GM12892 (cell line): ENCODE measurements around the gene TTLL5.
"Not testable (repeated sequence)": the region's sequence is repeated elsewhere in the genome, so short reads cannot be mapped to it uniquely, and the experiment has no call there.

Experiments
- DNase-seq: peaks from one replicate; pipeline ENCODE4 v3.0.0; 2011; ENCODE audit not compliant: insufficient read length
- FAIRE-seq: peaks from 2 replicates; lab custom pipeline; 2011; peaks lifted over from hg19 to GRCh38; lab: Jason Lieb, UNC
- POLR2A ChIP-seq: IDR thresholded peaks from 2 replicates; pipeline ENCODE4 v1.6.1; 2011; ENCODE audit warnings: low read depth, low read length, control low read depth
- POLR2AphosphoS5 ChIP-seq: IDR thresholded peaks from 2 replicates; pipeline ENCODE4 v1.6.1; 2011; ENCODE audit warnings: low read depth, low read length, control low read depth
- TAF1 ChIP-seq: IDR thresholded peaks from 2 replicates; pipeline ENCODE4 v1.6.1; 2011; ENCODE audit warnings: low read depth, mild to moderate bottlenecking, control low read depth, low read length, borderline replicate concordance

Gene TTLL5

DNA sequence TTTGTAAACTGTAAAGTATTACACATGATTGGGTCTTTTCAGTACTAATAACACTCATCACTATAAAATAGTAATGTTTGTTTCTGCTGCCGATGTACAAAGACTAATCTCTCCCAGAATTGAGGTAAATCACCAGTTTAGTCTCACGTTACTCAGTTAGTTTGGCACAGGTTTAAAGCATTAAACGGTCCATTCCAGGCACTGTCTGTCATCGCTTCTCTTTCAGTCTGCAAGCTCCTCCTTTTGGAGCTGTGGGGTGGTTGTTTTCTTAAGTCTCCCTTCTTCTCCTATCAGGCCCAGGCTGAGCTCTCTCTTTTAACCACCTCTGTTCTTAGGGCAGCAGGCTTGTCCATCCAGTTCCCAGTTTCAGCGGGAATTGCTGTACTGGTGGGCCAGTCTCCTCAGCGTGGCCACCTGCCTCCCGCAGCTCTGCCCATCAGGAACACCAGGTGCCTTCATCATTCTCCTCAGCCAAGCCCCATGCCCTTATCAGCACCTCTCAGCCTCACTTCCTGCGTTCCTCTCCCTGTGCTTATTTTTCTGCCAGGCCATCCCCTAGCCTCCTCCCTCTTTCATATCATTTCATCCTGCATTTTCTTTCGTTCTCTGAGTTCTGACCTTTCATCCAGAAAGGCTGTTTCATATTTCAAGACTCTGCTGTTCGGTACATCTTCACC, 171.7 kb downstream of the TTLL5 start:
- TF ChIP-seq POLR2A: no peak
- TF ChIP-seq TAF1: no peak
- TF ChIP-seq POLR2AphosphoS5: no peak
- DNase-seq: no peak
- FAIRE-seq: no peak

GRCh38 chr14:75833326-75834020, 172.4 kb downstream of the TTLL5 start:
- DNase-seq (no peak), FAIRE-seq (no peak)

GRCh38 chr14:75835156-75835725, 174.2 kb downstream of the TTLL5 start:
- DNase-seq (no peak), FAIRE-seq (no peak)
- TF ChIP-seq TAF1: no peak
- TF ChIP-seq POLR2A: no peak
- TF ChIP-seq POLR2AphosphoS5: no peak

More at GRCh38 chr14:75833326-75834020, 172.4 kb downstream of the TTLL5 start:
- TF ChIP-seq POLR2A (no peak), TAF1 (no peak), POLR2AphosphoS5 (no peak)

DNA sequence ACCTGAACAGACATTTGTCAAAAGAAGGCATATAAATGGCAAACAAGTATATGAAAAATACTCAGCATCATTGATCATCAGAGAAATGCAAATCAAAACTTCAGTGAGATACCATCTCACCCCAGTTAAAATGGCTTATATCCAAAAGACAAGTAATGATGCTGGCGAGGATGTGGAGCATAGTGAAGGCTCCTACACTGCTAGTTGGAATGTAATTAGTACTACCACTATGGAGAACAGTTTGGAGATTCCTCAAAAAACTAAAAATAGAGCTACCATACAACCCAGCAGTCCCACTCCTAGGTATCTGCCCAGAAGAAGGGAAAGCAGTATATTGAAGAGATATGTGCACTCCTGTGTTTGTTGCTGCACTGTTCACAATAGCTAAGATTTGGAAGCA, 174.7 kb downstream of the TTLL5 start:
- FAIRE-seq: no peak
- DNase-seq: no peak

GRCh38 chr14:75837151-75837787, 176.2 kb downstream of the TTLL5 start:
- no peak for DNase-seq
- FAIRE-seq: no peak
- TF ChIP-seq POLR2A: no peak
- no peak for TF ChIP-seq POLR2AphosphoS5
- TF ChIP-seq TAF1: no peak

More for the DNA sequence above, 174.7 kb downstream of the TTLL5 start:
- no peak for TF ChIP-seq POLR2AphosphoS5

DNA sequence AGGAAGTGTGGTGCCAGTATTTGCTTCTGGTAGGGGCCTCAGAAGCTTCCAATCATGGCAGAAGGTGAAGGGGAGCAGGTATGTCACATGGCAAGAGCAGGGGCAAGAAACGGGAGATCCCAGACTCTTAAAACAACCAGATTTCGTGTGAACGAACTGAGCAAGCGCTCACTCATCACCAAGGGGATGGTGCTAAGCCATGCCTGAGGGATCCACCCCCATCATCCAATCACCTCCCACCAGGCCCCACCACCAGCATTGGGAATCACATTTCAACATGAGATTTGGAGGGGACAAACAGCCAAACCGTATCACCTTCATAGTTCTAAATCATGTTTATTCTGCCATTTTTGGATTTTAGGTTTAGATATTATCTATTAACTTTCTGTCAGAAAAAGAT, 179.9 kb downstream of the TTLL5 start:
- FAIRE-seq: no peak
- no peak for TF ChIP-seq POLR2AphosphoS5
- no peak for DNase-seq

DNA sequence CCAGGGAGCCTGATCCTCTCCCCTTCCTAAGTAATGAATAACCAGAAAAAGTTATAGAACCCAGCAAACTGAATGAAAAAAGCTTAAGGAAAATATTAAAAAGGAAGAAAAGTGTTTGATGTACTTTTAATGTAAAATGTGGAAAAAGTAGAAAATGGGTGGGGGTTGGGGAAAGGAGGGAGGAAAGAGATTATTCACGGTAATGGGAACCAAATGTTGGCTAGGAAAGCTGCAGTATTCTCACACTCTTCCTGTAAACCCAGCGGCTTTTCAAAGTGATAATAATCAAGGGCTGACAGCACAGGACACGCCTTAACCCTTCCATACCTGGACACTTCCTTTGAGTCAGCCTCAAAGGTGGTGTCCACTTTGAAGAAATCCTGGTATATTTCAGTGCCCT, 181.5 kb downstream of the TTLL5 start:
- DNase-seq (no peak), FAIRE-seq (no peak)
- TF ChIP-seq POLR2AphosphoS5: no peak

- FAIRE-seq (no peak), DNase-seq (no peak)
- TF ChIP-seq POLR2A: no peak
- TF ChIP-seq POLR2AphosphoS5: no peak
- TF ChIP-seq TAF1: no peak
Observed at GRCh38 chr14:75844486-75844885, 183.4 kb downstream of the TTLL5 start.

DNA sequence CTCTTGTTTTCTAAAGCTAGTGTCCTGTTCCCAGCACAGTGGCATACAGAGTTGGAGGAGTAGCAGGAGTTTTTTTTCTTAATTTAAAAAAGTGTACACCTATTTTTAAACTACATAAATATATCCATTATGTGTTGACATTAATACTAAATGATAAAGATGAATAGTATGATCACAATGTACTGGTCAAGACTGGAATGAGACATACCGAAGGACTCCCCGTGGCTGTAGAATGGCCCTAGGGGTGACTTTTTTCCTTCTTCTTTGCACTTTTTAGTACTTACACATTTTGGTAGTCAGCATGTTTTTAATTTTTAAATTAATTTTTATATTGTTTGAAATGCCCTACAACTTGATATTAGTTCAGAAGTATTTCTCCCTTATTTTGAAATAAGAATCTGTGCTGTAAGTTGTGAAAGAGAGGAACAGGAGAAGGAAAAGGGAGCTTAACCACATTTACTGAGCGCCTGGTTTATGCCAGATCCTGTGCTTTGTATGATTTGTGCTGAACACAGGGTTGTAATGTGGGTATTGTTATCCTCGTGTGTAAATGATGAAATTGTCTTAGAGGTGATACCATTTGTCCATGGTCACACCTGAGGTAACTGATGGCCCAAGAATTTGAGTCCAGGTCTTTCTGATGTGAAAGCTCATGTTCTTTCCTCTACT, 184.2 kb downstream of the TTLL5 start:
- FAIRE-seq (no peak), DNase-seq (no peak)
- TF ChIP-seq POLR2AphosphoS5: no peak
- TF ChIP-seq TAF1: no peak
- TF ChIP-seq POLR2A: no peak

GRCh38 chr14:75846694-75847093, 185.6 kb downstream of the TTLL5 start:
- not testable (repeated sequence) for FAIRE-seq, DNase-seq

DNA sequence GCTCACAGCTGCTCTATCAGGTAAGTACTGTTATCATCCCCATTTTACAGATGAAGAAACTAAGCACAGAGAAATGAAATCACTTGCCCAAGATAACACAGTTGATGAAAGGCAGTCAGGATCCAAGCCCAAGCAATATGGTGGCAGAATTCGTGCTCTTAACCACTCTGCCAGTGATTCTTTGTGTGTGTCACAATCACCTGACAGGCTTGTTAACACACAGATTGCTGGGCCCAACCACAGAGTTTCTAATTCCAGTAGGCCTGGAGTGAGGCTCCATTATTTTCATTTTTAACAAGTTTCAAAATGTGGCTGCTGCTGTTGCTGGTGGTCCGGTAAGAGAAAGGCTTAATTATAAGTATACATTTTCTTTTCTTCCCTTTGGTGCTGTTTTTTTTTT, 186.5 kb downstream of the TTLL5 start:
- DNase-seq (no peak), FAIRE-seq (no peak)
- TF ChIP-seq POLR2AphosphoS5: no peak
- no peak for TF ChIP-seq POLR2A
- TF ChIP-seq TAF1: no peak
